IPS-18c (cell line): ENCODE measurements around the gene AHSP.
A peak's percentile ranks its signal among the peaks of the same experiment; 100 is the strongest.
"Not testable (repeated sequence)": the region's sequence is repeated elsewhere in the genome, so short reads cannot be mapped to it uniquely, and the experiment has no call there.

Source experiments
- H3K4me3 ChIP-seq: 2 replicates; pipeline ENCODE4 v1.7.0; 2013; ENCODE audit warnings: low read depth, mild to moderate bottlenecking, low read length, moderate library complexity; ENCODE audit not compliant: insufficient read depth
- H3K9me3 ChIP-seq: one replicate; pipeline ENCODE4 v1.6.1; 2013; ENCODE audit warnings: mild to moderate bottlenecking, low read length, moderate library complexity; ENCODE audit not compliant: control insufficient read depth, insufficient read depth

Gene AHSP

GRCh38 chr16:31561426-31562233 lies 33.9 kb downstream of the AHSP start:
- no peak overlapping the region for H3K4me3 ChIP-seq
- H3K9me3 ChIP-seq, result no peaks in the 10 kb centered on the region

GRCh38 chr16:31568577-31569359 lies 41.1 kb downstream of the AHSP start:
- Histone ChIP-seq H3K9me3 (no peaks in the 10 kb centered on the region), H3K4me3 (peak overlapping the region; percentile 60)

- H3K4me3 ChIP-seq, result peak overlapping the region; percentile 60
- no peaks in the 10 kb centered on the region for H3K9me3 ChIP-seq
These were observed 41.6 kb downstream of the AHSP start for GRCh38 chr16:31569360-31569717.

GRCh38 chr16:31572821-31573220 lies 45.1 kb downstream of the AHSP start:
- no peak overlapping the region for H3K4me3 ChIP-seq
- peaks cover 6% of the 10 kb centered on the region for H3K9me3 ChIP-seq

GRCh38 chr16:31574159-31574558 lies 46.5 kb downstream of the AHSP start:
- H3K9me3 ChIP-seq, H3K4me3 ChIP-seq: not testable (repeated sequence)

GRCh38 chr16:31577411-31577810 lies 49.7 kb downstream of the AHSP start:
- peaks cover 6% of the 10 kb centered on the region for H3K9me3 ChIP-seq

More at GRCh38 chr16:31577411-31577810, 49.7 kb downstream of the AHSP start:
- no peak overlapping the region; the same call in 1 of the 2 replicates for H3K4me3 ChIP-seq
